Ovary (tissue), 3 donors: ENCODE data around the gene FGFBP1.

ENCODE experiments used
- POLR2A ChIP-seq: fragments of 450-650 bp; IDR thresholded peaks from one replicate; pipeline ENCODE4 v1.6.1; 2017; ENCODE audit warnings: antibody characterized with exemption, mild to moderate bottlenecking, moderate library complexity
- TF ChIP-seq, protein P1 (sequence below), 3 donors: fragments of 450-650 bp in 2 of 3; fragments of 200-600 bp in 1 of 3; IDR thresholded peaks; one replicate each; pipeline versions ENCODE4 v1.5.1 to v1.8.0; 2016 to 2022; ENCODE audit warnings: antibody characterized with exemption in 3 of 3, mild to moderate bottlenecking in 1 of 3
- donor health status: DM: no; HTN: no; CAD: no.

DNA sequence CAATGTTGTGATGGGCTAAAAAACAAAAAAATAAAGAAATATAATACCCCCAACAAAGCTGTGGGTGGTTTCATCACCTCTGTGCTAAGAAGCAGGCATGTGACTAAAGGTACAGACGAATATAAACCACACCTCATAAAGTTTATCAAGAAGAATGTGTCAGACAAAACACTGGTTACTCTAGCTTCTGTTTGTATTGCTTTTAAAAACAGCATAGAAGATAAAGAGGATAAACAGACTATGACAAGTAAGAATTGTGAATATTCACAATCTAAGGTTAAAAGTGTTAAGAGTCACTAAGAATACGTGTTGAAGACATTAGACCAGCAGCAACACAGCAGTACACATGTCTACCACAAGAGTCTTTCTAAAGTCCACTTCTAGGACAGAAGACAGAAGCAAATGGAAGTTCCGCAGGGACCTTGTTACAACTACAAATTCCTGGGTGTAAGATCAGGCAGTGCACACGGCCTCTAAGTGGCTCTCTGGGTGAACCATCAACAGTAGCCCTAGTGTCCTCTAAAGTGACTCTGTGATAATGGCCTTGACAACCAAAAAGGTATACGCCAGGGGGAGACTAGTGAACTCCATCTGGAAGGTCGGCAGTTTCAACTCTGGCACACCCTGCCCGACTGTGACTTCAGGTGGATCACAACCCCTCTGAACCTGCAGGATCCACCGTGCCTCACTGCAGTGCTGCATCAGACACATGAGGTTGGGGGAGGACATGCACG is 32.7 kb upstream of the FGFBP1 start:
- TF ChIP-seq POLR2A: no peak
- TF ChIP-seq, protein P1, sequence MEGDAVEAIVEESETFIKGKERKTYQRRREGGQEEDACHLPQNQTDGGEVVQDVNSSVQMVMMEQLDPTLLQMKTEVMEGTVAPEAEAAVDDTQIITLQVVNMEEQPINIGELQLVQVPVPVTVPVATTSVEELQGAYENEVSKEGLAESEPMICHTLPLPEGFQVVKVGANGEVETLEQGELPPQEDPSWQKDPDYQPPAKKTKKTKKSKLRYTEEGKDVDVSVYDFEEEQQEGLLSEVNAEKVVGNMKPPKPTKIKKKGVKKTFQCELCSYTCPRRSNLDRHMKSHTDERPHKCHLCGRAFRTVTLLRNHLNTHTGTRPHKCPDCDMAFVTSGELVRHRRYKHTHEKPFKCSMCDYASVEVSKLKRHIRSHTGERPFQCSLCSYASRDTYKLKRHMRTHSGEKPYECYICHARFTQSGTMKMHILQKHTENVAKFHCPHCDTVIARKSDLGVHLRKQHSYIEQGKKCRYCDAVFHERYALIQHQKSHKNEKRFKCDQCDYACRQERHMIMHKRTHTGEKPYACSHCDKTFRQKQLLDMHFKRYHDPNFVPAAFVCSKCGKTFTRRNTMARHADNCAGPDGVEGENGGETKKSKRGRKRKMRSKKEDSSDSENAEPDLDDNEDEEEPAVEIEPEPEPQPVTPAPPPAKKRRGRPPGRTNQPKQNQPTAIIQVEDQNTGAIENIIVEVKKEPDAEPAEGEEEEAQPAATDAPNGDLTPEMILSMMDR (IDR thresholded peaks at IDR 0.05): no peak
